ENCODE measurements around the gene REC8.
"Not testable (repeated sequence)": the region's sequence is repeated elsewhere in the genome, so short reads cannot be mapped to it uniquely, and the experiment has no call there.

The REC8 gene

GRCh38 chr14:24207104-24207551, 35.2 kb downstream of the REC8 start:
- DNase-seq, result no peak

- DNase-seq, result no peak
Measured at GRCh38 chr14:24207625-24208024, 35.7 kb downstream of the REC8 start.

GRCh38 chr14:24211311-24211710, 39.4 kb downstream of the REC8 start:
- no peak for DNase-seq

GRCh38 chr14:24212924-24213865, 41.3 kb downstream of the REC8 start, which contains the start of gene CHMP4A:
Gene CHMP4A (minus strand): TSS chr14:24213488. CDS start chr14:24213439, 49 bp downstream.
- DNase-seq, result peak; percentile 92 to 94

- no peak for DNase-seq
Measured at GRCh38 chr14:24213866-24214662, 42.2 kb downstream of the REC8 start.

- DNase-seq, result peak; percentile 82
Measured at GRCh38 chr14:24215495-24216344, 43.8 kb downstream of the REC8 start, which contains the start of gene MDP1. Gene MDP1 (minus strand): TSS chr14:24216066. CDS start chr14:24215955, 111 bp downstream.

- DNase-seq, result no peak
Measured at GRCh38 chr14:24216345-24216699, 44.4 kb downstream of the REC8 start.

GRCh38 chr14:24216876-24217275, 45.0 kb downstream of the REC8 start:
- not testable (repeated sequence) for DNase-seq

GRCh38 chr14:24219080-24219479, 47.2 kb downstream of the REC8 start:
- DNase-seq, result no peak

- DNase-seq, result no peak
Measured at GRCh38 chr14:24219521-24219920, 47.6 kb downstream of the REC8 start.

- not testable (repeated sequence) for DNase-seq
Measured at GRCh38 chr14:24222987-24223386, 51.1 kb downstream of the REC8 start.

- DNase-seq, result no peak
Measured at GRCh38 chr14:24224618-24225071, 52.8 kb downstream of the REC8 start.

GRCh38 chr14:24226473-24226872, 54.6 kb downstream of the REC8 start:
- no peak for DNase-seq

- DNase-seq, result no peak
Measured at GRCh38 chr14:24228902-24229301, 57.0 kb downstream of the REC8 start.

All from activated CD4-positive, alpha-beta T cell treated with anti-CD3 and anti-CD28 coated beads for 4 hours (primary cell).